ENCODE data around the gene SPATA31A6.
"Not testable (repeated sequence)": the region's sequence is repeated elsewhere in the genome, so short reads cannot be mapped to it uniquely, and the experiment has no call there.

Gene SPATA31A6

DNA sequence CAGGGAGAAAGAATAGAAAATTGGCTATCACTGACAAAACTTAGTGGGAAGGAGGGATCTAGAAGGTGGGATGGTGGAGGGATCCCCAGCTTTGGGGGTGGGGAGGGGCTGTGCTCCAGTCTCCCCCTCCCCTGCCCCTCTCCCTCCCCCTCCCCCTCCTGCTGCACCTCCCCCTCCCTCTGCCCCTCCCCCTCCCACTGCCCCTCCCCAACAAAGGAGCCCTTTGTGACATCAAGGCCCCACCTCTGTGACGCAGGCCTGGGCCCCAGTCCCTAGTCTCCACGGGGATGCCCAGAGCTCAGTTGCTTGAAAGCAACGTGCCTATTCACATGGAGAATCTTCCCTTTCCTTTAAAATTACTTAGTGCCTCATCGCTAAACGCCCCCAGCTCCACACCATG, at the start of gene SPATA31A6:
SPATA31A6 (plus strand) TSS at position 301 of the 400 bp plus-strand sequence; CDS start at position 330, 29 bp downstream.
- DNase-seq (ENCODE audit: low read depth in 2 of 2) = not testable (repeated sequence)

DNA sequence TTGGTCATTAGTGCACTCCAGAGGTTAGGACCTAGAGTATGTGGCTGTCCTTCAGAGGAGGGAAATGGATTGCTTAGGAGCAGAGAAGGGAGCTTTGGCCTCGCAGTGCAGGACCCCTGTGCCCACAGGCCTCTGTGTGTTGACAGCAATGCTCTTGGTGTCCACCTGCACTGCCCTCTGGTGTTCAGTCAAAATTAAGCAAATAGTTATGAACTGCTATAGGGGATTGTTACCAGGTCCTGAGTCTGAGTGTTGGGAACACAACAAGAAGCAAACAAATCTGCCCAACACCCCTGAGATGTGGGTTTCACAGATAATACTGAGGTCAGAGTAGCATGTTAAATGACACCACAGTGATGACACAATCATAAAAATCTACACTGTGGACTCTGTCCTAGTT, 23.2 kb upstream of the SPATA31A6 start:
- not testable (repeated sequence) for DNase-seq (ENCODE audit: low read depth in 2 of 2)

GRCh38 chr9:42219861-42220260, 36.4 kb downstream of the SPATA31A6 start:
- DNase-seq (ENCODE audit: low read depth in 2 of 2) = not testable (repeated sequence)

GRCh38 chr9:42223230-42223629, 39.8 kb downstream of the SPATA31A6 start:
- DNase-seq (ENCODE audit: low read depth in 2 of 2) = not testable (repeated sequence)

DNA sequence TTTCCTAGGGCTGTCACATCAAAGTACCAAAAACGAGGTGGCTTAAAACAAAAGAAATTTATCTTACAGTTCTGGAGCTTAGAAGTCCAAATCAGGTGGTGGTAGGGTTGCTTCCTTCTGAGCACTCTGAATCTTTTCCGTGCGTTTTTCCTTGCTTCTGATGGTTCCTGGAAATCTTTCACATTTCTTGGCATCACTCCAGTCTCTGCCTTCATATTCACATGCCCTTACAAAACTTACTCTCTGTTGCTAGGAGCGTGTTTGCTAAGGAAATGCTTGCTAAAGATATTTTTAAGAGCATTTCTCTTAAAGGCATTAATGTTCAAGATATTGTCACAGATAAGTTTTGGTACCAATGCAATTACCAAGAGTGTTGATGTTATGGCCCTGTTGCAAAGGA, 49.6 kb downstream of the SPATA31A6 start:
- not testable (repeated sequence) for DNase-seq (ENCODE audit: low read depth in 2 of 2)

- not testable (repeated sequence) for DNase-seq (ENCODE audit: low read depth in 2 of 2)
Measured at GRCh38 chr9:42234610-42235009, 51.2 kb downstream of the SPATA31A6 start.

DNA sequence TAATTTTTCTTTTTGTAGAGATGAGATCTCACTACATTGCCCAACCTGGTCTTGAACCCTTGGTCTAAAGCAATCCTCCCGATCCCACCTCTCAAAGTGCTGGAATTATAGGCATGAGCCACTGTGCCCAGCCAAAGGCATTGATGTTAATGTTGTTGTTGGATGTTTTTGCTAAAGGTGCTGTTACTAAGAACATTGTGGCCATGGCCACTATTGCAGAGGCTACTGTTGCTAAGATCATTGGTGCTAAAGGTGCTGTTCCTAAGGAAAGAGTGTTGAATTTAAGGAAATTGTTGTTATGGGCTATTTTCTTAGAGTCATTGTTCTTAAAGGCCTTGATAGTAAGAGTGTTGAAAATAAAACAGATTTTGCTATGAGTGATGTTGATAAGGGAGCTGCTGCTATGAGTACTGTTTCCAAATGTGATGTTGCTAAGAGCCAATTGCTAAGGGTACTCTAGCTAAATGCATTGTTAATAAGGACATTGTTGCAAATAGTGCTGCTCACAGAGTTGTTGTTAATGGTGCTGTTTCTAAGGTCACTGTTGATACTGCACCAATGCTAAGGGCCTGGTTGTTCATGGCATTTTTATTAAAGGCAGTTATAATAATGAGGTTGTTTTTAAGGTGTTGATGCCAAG, 52.0 kb downstream of the SPATA31A6 start:
- DNase-seq (ENCODE audit: low read depth in 2 of 2) = not testable (repeated sequence)

DNA sequence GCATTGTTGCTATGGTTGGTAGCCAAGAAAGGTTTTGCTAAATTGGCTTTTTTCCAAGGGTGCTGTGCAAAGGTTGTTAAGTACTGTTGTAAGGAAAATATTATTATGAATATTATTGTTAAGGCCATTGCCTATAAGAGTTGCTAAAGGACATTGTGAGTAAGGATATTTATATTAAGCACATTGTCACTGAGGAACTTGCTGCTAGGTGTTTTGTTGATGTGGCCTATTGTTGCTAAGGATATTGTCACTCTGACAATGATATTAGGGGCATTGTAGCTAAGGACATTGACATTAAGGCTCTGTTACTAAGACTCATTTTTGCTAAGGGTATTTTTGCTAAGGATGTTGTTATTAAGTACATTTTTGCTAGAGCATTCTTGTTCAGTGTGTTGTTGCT, 52.6 kb downstream of the SPATA31A6 start:
- DNase-seq (ENCODE audit: low read depth in 2 of 2) = not testable (repeated sequence)

GRCh38 chr9:42237381-42237780, 53.9 kb downstream of the SPATA31A6 start:
- DNase-seq (ENCODE audit: low read depth in 2 of 2) = not testable (repeated sequence)

GRCh38 chr9:42238862-42239261, 55.4 kb downstream of the SPATA31A6 start:
- not testable (repeated sequence) for DNase-seq (ENCODE audit: low read depth in 2 of 2)
